SU-DHL-6 (cell line): ENCODE data around the gene CYP24A1.

ENCODE experiments used
- CTCF ChIP-seq: fragments of 200-600 bp; sonication (generic); IDR thresholded peaks from one replicate; pipeline ENCODE4 v1.5.1; 2017; ENCODE audit warnings: antibody characterized with exemption, mild to moderate bottlenecking, low read length, moderate library complexity; ENCODE audit not compliant: insufficient read depth, poor library complexity, severe bottlenecking
- EZH2phosphoT487 ChIP-seq: fragments of 200-600 bp; sonication (generic), shearing (Covaris generic); conservative IDR thresholded peaks from 2 replicates; pipeline ENCODE4 v1.6.1; 2018; ENCODE audit warnings: mild to moderate bottlenecking, antibody characterized with exemption, low read length, moderate library complexity, mixed read lengths

DNA sequence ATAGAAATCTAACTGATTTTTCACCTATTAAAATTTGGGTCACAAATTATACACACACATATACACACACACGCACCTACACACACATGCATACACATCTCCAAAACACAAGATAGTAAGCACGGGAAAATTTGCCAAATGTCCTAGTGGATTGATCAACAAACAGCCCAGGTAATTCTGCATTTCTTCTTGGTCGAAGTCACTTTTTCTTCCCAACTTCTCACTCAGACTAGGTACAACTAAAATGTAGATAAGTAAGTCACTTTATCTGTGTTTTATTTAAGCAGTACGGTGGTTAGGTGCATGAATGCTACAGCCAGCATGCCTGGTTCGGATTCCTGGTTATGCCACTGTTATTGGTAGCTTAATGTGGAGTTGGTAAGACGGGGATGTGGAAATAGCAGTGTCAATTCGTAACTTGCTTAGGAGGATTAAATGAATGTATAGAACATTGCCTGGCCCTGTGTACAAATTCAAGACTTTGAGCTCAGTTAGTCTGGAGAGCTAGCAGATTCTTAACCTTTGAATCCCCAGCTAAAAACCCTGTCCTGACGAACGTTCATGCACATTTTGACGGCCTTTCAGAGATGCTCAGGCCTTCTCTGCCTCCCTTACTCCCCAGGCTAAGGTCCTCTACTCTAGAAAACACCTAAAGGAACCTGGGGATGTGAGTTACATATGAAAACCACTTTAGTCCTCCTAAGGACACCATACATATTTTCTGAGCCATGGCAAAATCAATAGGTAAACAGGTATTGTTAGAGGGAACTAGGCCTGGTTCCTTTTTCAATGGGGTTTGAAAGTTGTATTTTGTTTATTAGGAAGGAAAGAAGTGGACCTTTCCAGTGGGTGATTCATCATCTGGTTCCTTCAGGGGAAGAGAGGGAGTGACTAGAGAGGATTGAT is 50.9 kb downstream of the CYP24A1 start:
- TF ChIP-seq CTCF (no peak), EZH2phosphoT487 (no peak)
